K562 (cell line): ENCODE measurements around the gene CDK9. TPM values are rescaled to one million over a fixed set of nuclear protein-coding genes. Genes with fewer than 3 reads are reported as not detected.

Experiments used
- ARID2 ChIP-seq: fragments of 450-650 bp; IDR thresholded peaks from 2 replicates; pipeline ENCODE4 v1.6.1; 2017; ENCODE audit warnings: antibody characterized with exemption, mild to moderate bottlenecking
- ETV5 ChIP-seq: sonication (generic); formaldehyde crosslinking; IDR thresholded peaks from 2 replicates; pipeline ENCODE4 v1.4.0; 2020; ENCODE audit warnings: low read depth, mild to moderate bottlenecking, missing genetic modification reagents
- FOXJ2 ChIP-seq: fragments of 200-800 bp; sonication (Bioruptor generic); IDR thresholded peaks from 2 replicates; pipeline ENCODE4 v1.6.1; 2016; ENCODE audit warnings: missing genetic modification characterization, missing compliant biosample characterization
- HLTF ChIP-seq: fragments of 450-650 bp; IDR thresholded peaks from 2 replicates; pipeline ENCODE4 v1.6.1; 2016
- HNRNPH1 ChIP-seq: fragments of 200-400 bp; formaldehyde crosslinking; optimal IDR thresholded peaks from 2 replicates; pipeline ENCODE3; 2017; ENCODE audit warnings: low read depth, mild to moderate bottlenecking, low read length, moderate library complexity
- LARP7 ChIP-seq: fragments of 450-650 bp; IDR thresholded peaks from 2 replicates; pipeline ENCODE4 v1.6.1; 2016
- MBD1 ChIP-seq: fragments of 250-450 bp; sonication (Bioruptor Pico); IDR thresholded peaks from 2 replicates; pipeline ENCODE4 v1.8.0; 2022; ENCODE audit warnings: inconsistent platforms
- MECOM ChIP-seq: fragments of 250-450 bp; sonication (Bioruptor Pico); IDR thresholded peaks from 2 replicates; pipeline ENCODE4 v1.8.0; 2022; ENCODE audit warnings: inconsistent platforms
- MXD1 ChIP-seq: fragments of 250-450 bp; sonication (Bioruptor Pico); IDR thresholded peaks from 2 replicates; pipeline ENCODE4 v1.8.0; 2021; ENCODE audit warnings: borderline replicate concordance, mild to moderate bottlenecking, moderate library complexity; ENCODE audit not compliant: poor library complexity, severe bottlenecking
- NCOA4 ChIP-seq: fragments of 450-650 bp; IDR thresholded peaks from 2 replicates; pipeline ENCODE4 v1.6.1; 2018; ENCODE audit warnings: mild to moderate bottlenecking; ENCODE audit not compliant: partially characterized antibody
- POLR2AphosphoS5 ChIP-seq: IDR thresholded peaks from 2 replicates; pipeline ENCODE4 v1.6.1; 2011; ENCODE audit warnings: mild to moderate bottlenecking, low read depth, low read length, moderate library complexity; ENCODE audit not compliant: control insufficient read depth, insufficient read depth
- SAP30 ChIP-seq: fragments of 200-600 bp; sonication (generic); IDR thresholded peaks from 2 replicates; pipeline ENCODE4 v1.6.1; 2012; ENCODE audit warnings: borderline replicate concordance, low read depth, mild to moderate bottlenecking, moderate library complexity, low read length, control low read depth, inconsistent platforms; ENCODE audit not compliant: insufficient read depth, poor library complexity, severe bottlenecking
- TAL1 ChIP-seq: fragments of 450-650 bp; IDR thresholded peaks from 2 replicates; pipeline ENCODE4 v1.6.1; 2016; ENCODE audit warnings: mild to moderate bottlenecking
- THRAP3 ChIP-seq: fragments of 450-650 bp; IDR thresholded peaks from 2 replicates; pipeline ENCODE4 v1.6.1; 2016; ENCODE audit warnings: mild to moderate bottlenecking, inconsistent platforms, borderline replicate concordance
- XRCC3 ChIP-seq: fragments of 450-650 bp; IDR thresholded peaks from 2 replicates; pipeline ENCODE4 v1.6.1; 2017; ENCODE audit warnings: mild to moderate bottlenecking, moderate library complexity
- YBX1 ChIP-seq: fragments of 450-650 bp; IDR thresholded peaks from 2 replicates; pipeline ENCODE4 v1.7.1; 2016; ENCODE audit warnings: mild to moderate bottlenecking
- ZEB2 ChIP-seq: fragments of 450-650 bp; IDR thresholded peaks from 2 replicates; pipeline ENCODE4 v1.6.1; 2016
- ZFX ChIP-seq: sonication (generic); formaldehyde crosslinking; IDR thresholded peaks from 2 replicates; pipeline ENCODE4 v1.8.0; 2022; ENCODE audit warnings: mild to moderate bottlenecking, missing genetic modification reagents, moderate library complexity
- ZNF143 ChIP-seq: sonication (generic); formaldehyde crosslinking; IDR thresholded peaks from 2 replicates; pipeline ENCODE4 v1.9.0; 2022; ENCODE audit warnings: mild to moderate bottlenecking, missing genetic modification reagents
- ZNF146 ChIP-seq: IDR thresholded peaks from one replicate; pipeline ENCODE4 v1.6.1; 2018; ENCODE audit warnings: missing compliant biosample characterization; ENCODE audit not compliant: unreplicated experiment
- ZNF445 ChIP-seq: fragments of 250-450 bp; sonication (Bioruptor Pico); IDR thresholded peaks from 2 replicates; pipeline ENCODE4 v1.4.0; 2020; ENCODE audit warnings: low read depth, mild to moderate bottlenecking, moderate library complexity
- ZNF780A ChIP-seq: fragments of 250-450 bp; sonication (Bioruptor Pico); IDR thresholded peaks from 2 replicates; pipeline ENCODE4 v1.5.0; 2021; ENCODE audit warnings: mild to moderate bottlenecking
- polyA plus RNA-seq, 8 experiments: library from polyadenylated mRNA; depleted of rRNA in 4 of 8; stranded (reverse) in 5 of 8; unstranded in 3 of 8; fragments of >200 nt; fragmentation: Nextera tagmentation in 2 of 8; fragmentation: Illumina TruSeq in 1 of 8; extraction: Ambion mirVana in 2 of 8; extraction: Trizol in 1 of 8; gene quantifications; 2 replicates each; pipeline versions ENCODE4 v1.2.1 to v1.2.3, GENCODE V29; 2011 to 2014; ENCODE audit warnings: inconsistent platforms in 1 of 8, missing spikeins in 1 of 8
- total RNA-seq, 7 experiments: library from RNA; depleted of rRNA in 6 of 7; stranded (reverse); fragments of >200 nt in 6 of 7; fragmentation: Illumina TruSeq in 2 of 7; extraction: Trizol in 2 of 7; gene quantifications; 2 replicates each; pipeline versions ENCODE4 v1.2.1 to v1.2.3, GENCODE V29; 2011 to 2021; ENCODE audit warnings: low replicate concordance in 1 of 7
- TF ChIP-seq, protein P1 (sequence below): IDR thresholded peaks from 2 replicates; pipeline ENCODE4 v1.6.1; 2016; ENCODE audit warnings: missing genetic modification characterization, missing compliant biosample characterization

Gene CDK9
- total and polyA plus RNA-seq, 9 of the 15 experiments (the other 6 are each of a cell fraction or from before 2014, with no cell fraction given) = 4.2 to 78.6 (median 33.0) TPM

DNA sequence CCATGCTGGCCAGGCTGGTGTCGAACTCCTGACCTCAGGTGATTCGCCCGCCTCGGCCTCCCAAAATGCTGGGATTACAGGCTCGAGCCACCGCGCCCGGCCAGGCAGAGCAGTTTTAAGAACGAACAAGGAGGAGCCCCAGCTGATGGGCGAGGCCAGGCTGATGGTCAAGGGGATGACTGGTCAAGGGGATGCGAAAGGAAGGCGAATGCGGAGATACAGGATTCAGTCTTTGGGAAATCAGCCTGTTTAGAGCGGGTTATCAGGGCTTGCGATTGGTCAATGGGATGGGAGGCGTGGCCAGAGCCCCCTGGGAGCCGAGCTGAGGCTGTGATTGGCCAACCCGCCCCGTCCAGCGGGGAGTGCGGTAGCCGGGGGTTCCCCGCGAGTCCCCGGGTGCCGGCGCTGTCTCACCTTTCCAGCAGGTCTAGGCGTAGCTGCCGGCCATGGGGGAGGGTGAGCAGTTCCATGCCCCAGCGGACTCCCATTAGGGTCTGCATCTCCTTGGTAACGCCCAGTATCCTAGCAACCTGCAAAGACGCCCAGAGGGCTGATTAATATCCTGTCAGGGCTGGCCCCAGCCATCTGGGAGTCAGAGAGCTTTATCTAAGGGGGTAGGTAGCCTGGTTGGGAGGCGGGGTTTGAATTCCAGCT is 43.3 kb upstream of the CDK9 start (continued):
- TF ChIP-seq THRAP3 = no peak
- TF ChIP-seq TAL1 = peak; percentile 14; the same call in 1 of the 2 replicates
- TF ChIP-seq HNRNPH1 = no peak
- TF ChIP-seq LARP7 = no peak
- TF ChIP-seq ARID2 = no peak
- TF ChIP-seq ZEB2 = peak; percentile 26; the same call in 1 of the 2 replicates
- TF ChIP-seq NCOA4 = no peak
- TF ChIP-seq, protein P1, sequence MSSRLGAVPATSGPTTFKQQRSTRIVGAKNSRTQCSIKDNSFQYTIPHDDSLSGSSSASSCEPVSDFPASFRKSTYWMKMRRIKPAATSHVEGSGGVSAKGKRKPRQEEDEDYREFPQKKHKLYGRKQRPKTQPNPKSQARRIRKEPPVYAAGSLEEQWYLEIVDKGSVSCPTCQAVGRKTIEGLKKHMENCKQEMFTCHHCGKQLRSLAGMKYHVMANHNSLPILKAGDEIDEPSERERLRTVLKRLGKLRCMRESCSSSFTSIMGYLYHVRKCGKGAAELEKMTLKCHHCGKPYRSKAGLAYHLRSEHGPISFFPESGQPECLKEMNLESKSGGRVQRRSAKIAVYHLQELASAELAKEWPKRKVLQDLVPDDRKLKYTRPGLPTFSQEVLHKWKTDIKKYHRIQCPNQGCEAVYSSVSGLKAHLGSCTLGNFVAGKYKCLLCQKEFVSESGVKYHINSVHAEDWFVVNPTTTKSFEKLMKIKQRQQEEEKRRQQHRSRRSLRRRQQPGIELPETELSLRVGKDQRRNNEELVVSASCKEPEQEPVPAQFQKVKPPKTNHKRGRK (tag) = no peak
- no peak for TF ChIP-seq MBD1
- TF ChIP-seq FOXJ2 (tag) = 0 out of 2 replicates have a peak, but pooled peaks have one; percentile 38
- no peak for TF ChIP-seq MXD1 (CRISPR knock-in tag)
- 0 out of 2 replicates have a peak, but pooled peaks have one; percentile 23 for TF ChIP-seq MECOM (CRISPR knock-in tag)
- 0 out of 2 replicates have a peak, but pooled peaks have one; percentile 4 for TF ChIP-seq HLTF
- no peak for TF ChIP-seq ZNF445 (CRISPR knock-in tag)
- TF ChIP-seq ZNF780A (CRISPR knock-in tag) = no peak
- TF ChIP-seq SAP30 = no peak
- peak; percentile 22; the same call in 1 of the 2 replicates for TF ChIP-seq ETV5 (CRISPR knock-in tag)
- TF ChIP-seq ZNF143 = no peak
- TF ChIP-seq YBX1 = no peak
- TF ChIP-seq ZFX (CRISPR knock-in tag) = no peak
- no peak for TF ChIP-seq ZNF146
- TF ChIP-seq POLR2AphosphoS5 = no peak
- TF ChIP-seq XRCC3 = no peak
